PFSK-1 (cell line): Measurements from ENCODE around the gene CYP2F1.

ENCODE experiments used
- POLR2AphosphoS5 ChIP-seq: IDR thresholded peaks from 2 replicates; pipeline ENCODE4 v1.6.1; 2012; ENCODE audit warnings: low read depth, mild to moderate bottlenecking, control low read depth, low read length, moderate library complexity
- SIN3A ChIP-seq: IDR thresholded peaks from 2 replicates; pipeline ENCODE4 v1.6.1; 2012; ENCODE audit warnings: mild to moderate bottlenecking, low read length, moderate library complexity, borderline replicate concordance; ENCODE audit not compliant: insufficient read depth

DNA sequence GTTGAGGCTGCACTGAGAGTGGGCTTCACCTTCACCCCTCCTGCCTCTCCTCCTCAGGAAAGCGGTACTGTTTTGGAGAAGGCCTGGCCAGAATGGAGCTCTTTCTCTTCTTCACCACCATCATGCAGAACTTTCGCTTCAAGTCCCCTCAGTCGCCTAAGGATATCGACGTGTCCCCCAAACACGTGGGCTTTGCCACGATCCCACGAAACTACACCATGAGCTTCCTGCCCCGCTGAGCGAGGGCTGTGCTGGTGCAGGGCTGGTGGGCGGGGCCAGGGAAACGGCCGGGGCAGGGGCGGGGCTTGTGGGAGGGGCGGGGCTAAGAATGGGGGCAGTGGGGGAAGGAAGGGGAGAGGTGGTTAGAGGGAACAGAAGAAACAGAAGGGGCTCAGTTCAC is 18.5 kb upstream of the CYP2F1 start:
- TF ChIP-seq SIN3A (no peak), POLR2AphosphoS5 (no peak)
